ENCODE measurements around the gene MTA3. TPM values are rescaled to one million over a fixed set of nuclear protein-coding genes. Genes with fewer than 3 reads are reported as not detected.

The MTA3 gene
- total and polyA plus RNA-seq, 2 of the 8 experiments (the other 6 are each of a cell fraction or from before 2014, with no cell fraction given), result 125 to 184 TPM

DNA sequence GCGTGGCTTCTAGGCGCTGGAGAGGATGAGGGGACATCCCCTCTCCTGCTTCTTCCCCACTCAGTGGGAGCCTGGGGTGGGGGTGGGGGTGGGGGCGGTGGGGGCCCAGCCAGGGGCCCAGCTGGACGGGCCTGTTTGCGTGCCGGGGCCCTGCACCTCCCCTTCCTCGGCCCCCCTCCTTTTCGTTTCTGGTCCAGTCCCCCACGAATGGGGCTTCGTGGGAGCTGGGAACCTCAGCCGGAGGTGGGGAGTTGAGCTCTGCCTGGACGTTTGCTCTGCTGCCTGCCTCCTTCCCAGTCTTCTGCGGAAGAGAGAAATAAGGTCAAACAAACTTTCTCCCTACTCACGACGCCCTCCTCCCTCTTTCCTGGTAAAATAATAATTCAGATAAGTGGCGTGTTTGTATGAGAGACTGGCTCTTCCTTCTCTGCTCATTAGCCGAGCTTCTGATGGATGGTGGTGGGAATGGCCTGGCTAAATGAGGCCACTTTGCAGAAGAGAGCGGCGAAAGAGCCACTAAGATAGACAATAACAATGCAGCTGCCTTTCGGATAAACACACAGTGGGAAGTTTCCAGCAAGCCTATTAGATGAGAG lies 782 bp downstream of the MTA3 start:
- DNase-seq (ENCODE audit: low read depth in 1 of 2, low spot score in 2 of 2) (no peak), FAIRE-seq (no peak)
- Histone ChIP-seq H3K4me3 (ENCODE audit: extremely low read depth in 1 of 4, insufficient read depth in 2 of 4, low read depth in 3 of 4, low read length in 4 of 4) (peak overlapping the region; percentile 69 to 85 (median 83)), H3K23me2 (ENCODE audit: low read depth, low read length) (peaks cover 4% of the 10 kb centered on the region; the same call in 1 of the 2 replicates), H2BK120ac (replicated peaks; ENCODE audit: low read depth, low read length) (peak overlapping the region; percentile 85), H4K8ac (ENCODE audit: extremely low read depth, insufficient read depth, low read length) (peak overlapping the region; percentile 92), H3K9me3 (ENCODE audit: insufficient read depth in 2 of 2, low read depth in 1 of 2, low read length in 1 of 2) (no peaks in the 10 kb centered on the region), H3K4ac (replicated peaks; ENCODE audit: insufficient read length, low read depth, low read length) (peak overlapping the region; percentile 93), H3K14ac (ENCODE audit: insufficient read length) (peak overlapping the region; percentile 44), H2AK5ac (ENCODE audit: low read depth, low read length) (no peak overlapping the region), H3K27me3 (replicated peaks in 1 of 4; ENCODE audit: control insufficient read depth in 3 of 4, extremely low read depth in 1 of 4, insufficient read depth in 3 of 4, low read length in 3 of 4) (no peaks in the 10 kb centered on the region), H3K36me3 (ENCODE audit: control insufficient read depth in 2 of 4, insufficient read depth in 4 of 4, low read length in 3 of 4) (peaks cover 0 to 44% (median 17%) of the 10 kb centered on the region in 4 experiments; a peak in 5 of 8 replicates), H3K18ac (ENCODE audit: extremely low read depth, low read length) (peak overlapping the region; percentile 99), H3K56ac (replicated peaks; ENCODE audit: insufficient read length, low read depth, low read length) (peak overlapping the region; percentile 88), H3K79me2 (ENCODE audit: control insufficient read depth in 1 of 2, insufficient read depth in 2 of 2, low read length in 2 of 2) (peaks cover 9 to 48% of the 10 kb centered on the region in 2 experiments), H3K9ac (replicated peaks in 1 of 4; ENCODE audit: extremely low read depth in 1 of 4, low read depth in 3 of 4, low read length in 3 of 4) (peak overlapping the region; percentile 65 to 88 (median 83)), H3K79me1 (ENCODE audit: low read depth, low read length) (no peaks in the 10 kb centered on the region), H4K20me1 (replicated peaks in 1 of 2; ENCODE audit: control insufficient read depth in 1 of 2, insufficient read depth in 2 of 2, low read length in 2 of 2) (no peaks in the 10 kb centered on the region), H2BK5ac (ENCODE audit: low read depth, low read length) (peak overlapping the region; percentile 93), H2BK12ac (ENCODE audit: low read depth, low read length) (no peak overlapping the region), H2BK15ac (ENCODE audit: low read length) (peak overlapping the region; percentile 65; the same call in 1 of the 2 replicates), H4K5ac (ENCODE audit: insufficient read length, low read depth, low read length) (peak overlapping the region; percentile 100), H4K91ac (replicated peaks; ENCODE audit: insufficient read length, low read length) (peak overlapping the region; percentile 96), H3K4me2 (ENCODE audit: insufficient read depth in 1 of 2, low read depth in 2 of 2, low read length in 2 of 2) (peak overlapping the region; percentile 83 to 95), H3K4me1 (replicated peaks in 1 of 4; ENCODE audit: control insufficient read depth in 3 of 4, insufficient read depth in 4 of 4, low read length in 3 of 4) (peaks cover 6 to 14% (median 11%) of the 10 kb centered on the region in 4 experiments), H3K23ac (ENCODE audit: insufficient read length) (no peak overlapping the region), H3K27ac (ENCODE audit: low read depth, low read length) (peak overlapping the region; percentile 84), H2BK20ac (ENCODE audit: low read length) (peak overlapping the region; percentile 76; the same call in 1 of the 2 replicates), H2AFZ (ENCODE audit: low read length) (no peak overlapping the region)
- 1% methylated on average over 19 of the region's 20 CpGs; no CpG with 5 or more reads in 1 of the 2 experiments for WGBS, 2 experiments (ENCODE audit: extremely low coverage in 1 of 2, insufficient coverage in 1 of 2, insufficient read length in 1 of 2, insufficient replicate concordance in 2 of 2, low coverage in 1 of 2, low lambda C conversion rate in 2 of 2, missing lambda C conversion rate in 1 of 2)
- ChIA-PET POLR2A (ENCODE audit: partially characterized antibody) (interaction anchor here (0.6 to 1.9 kb wide), 4 partner anchors 9 to 54 kb away, joined by 3 to 6 read pairs (median 3); no protein-coding TSS in a partner anchor), CTCF (ENCODE audit: partially characterized antibody) (interaction anchor here (1.1 to 1.9 kb wide), 2 partner anchors 15 to 26 kb away, joined by 4 to 5 read pairs; no protein-coding TSS in a partner anchor)
- TF ChIP-seq RAD21 (IDR thresholded peaks at IDR 0.05 in 1 of 2, conservative IDR thresholded peaks at IDR 0.05 in 1 of 2; ENCODE audit: low read depth in 2 of 2, low read length in 2 of 2) (no peak), SRF (IDR thresholded peaks at IDR 0.05; ENCODE audit: low read depth, low read length) (no peak), KDM1A (IDR thresholded peaks at IDR 0.05; ENCODE audit: borderline replicate concordance, low read length) (no peak), EZH2 (IDR thresholded peaks at IDR 0.05; ENCODE audit: low read depth, low read length, severe bottlenecking) (no peak), PHF8 (conservative IDR thresholded peaks at IDR 0.05; ENCODE audit: low read depth, low read length) (no peak), POU5F1 (IDR thresholded peaks at IDR 0.05; ENCODE audit: low read depth, low read length) (no peak), RFX5 (IDR thresholded peaks at IDR 0.05; ENCODE audit: borderline replicate concordance, low read depth, low read length) (no peak), HDAC6 (IDR thresholded peaks at IDR 0.05; ENCODE audit: low read depth, low read length) (no peak), SP4 (IDR thresholded peaks at IDR 0.05; ENCODE audit: low read length) (no peak)

Data from H1 (cell line).